Sigmoid colon (tissue), 4 donors: Measurements from ENCODE around the gene PLCD1.

Experiments used
- EP300 ChIP-seq, 4 donors: sonication (generic); formaldehyde crosslinking; IDR thresholded peaks; one replicate each; pipeline ENCODE4 v1.6.1; 2017; ENCODE audit warnings: antibody characterized with exemption in 4 of 4
- POLR2A ChIP-seq, 2 donors: fragments of 450-650 bp; IDR thresholded peaks; one replicate each; pipeline ENCODE4 v1.6.1; 2016; ENCODE audit warnings: antibody characterized with exemption in 2 of 2, mild to moderate bottlenecking in 2 of 2, moderate library complexity in 2 of 2
- TF ChIP-seq, protein P1 (sequence below), 4 experiments: fragments of 450-650 bp in 3 of 4; fragments of 200-600 bp in 1 of 4; IDR thresholded peaks; one replicate each; pipeline ENCODE4 v1.5.1; 2016 to 2019; ENCODE audit warnings: antibody characterized with exemption in 4 of 4, mild to moderate bottlenecking in 3 of 4, moderate library complexity in 2 of 4

DNA sequence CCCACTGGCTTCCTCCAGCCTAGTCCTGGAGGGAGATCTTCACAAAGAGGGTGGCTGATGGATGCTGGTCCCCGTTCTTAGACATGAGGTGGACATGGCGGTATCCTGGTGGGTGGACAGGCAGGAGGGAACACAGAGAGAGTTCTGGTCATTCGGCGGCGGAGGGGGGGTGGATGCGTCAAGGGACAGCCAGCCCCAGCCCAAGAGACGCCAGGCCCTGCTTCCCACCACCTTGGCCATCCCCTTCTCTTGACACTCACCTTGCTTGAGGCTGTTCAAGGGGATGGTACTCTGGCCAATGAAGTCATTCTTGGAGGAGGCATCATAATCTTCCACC, 21.7 kb downstream of the PLCD1 start:
- TF ChIP-seq EP300 (IDR thresholded peaks at IDR 0.05) (no peak), POLR2A (IDR thresholded peaks at IDR 0.05) (no peak)
- TF ChIP-seq, protein P1, sequence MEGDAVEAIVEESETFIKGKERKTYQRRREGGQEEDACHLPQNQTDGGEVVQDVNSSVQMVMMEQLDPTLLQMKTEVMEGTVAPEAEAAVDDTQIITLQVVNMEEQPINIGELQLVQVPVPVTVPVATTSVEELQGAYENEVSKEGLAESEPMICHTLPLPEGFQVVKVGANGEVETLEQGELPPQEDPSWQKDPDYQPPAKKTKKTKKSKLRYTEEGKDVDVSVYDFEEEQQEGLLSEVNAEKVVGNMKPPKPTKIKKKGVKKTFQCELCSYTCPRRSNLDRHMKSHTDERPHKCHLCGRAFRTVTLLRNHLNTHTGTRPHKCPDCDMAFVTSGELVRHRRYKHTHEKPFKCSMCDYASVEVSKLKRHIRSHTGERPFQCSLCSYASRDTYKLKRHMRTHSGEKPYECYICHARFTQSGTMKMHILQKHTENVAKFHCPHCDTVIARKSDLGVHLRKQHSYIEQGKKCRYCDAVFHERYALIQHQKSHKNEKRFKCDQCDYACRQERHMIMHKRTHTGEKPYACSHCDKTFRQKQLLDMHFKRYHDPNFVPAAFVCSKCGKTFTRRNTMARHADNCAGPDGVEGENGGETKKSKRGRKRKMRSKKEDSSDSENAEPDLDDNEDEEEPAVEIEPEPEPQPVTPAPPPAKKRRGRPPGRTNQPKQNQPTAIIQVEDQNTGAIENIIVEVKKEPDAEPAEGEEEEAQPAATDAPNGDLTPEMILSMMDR (IDR thresholded peaks at IDR 0.05): no peak
